Cardiac septum (tissue), 1 donor: ENCODE results near the gene PDE8B. TPM values are rescaled to one million over a fixed set of nuclear protein-coding genes. Genes with fewer than 3 reads are reported as not detected.

Source experiments
- DNase-seq: peaks from one replicate; pipeline ENCODE4 v3.0.0-alpha.2; 2020; ENCODE audit warnings: low spot score
- intact Hi-C: fragments of 100-400 bp; cut with DNase I; formaldehyde crosslinking; loops from one replicate; pipeline ENCODE4 v1.14.0; 2022
- total RNA-seq: library from RNA; stranded (reverse); fragmentation: NEBNext Ultra II Directional; extraction: Animal tissue kit (Norgen Biotek cat#: 25700); gene quantifications from one replicate; pipeline ENCODE4 v1.2.1, GENCODE V29; 2021
- donor health status: DM: no; HTN: no; CAD: no.

The PDE8B gene
- total RNA-seq, 1 donor from 2014 or later = 5.7 TPM

GRCh38 chr5:77308154-77308960, 97.9 kb downstream of the PDE8B start:
- intact Hi-C loops = no loop called here
- DNase-seq = no peak

DNA sequence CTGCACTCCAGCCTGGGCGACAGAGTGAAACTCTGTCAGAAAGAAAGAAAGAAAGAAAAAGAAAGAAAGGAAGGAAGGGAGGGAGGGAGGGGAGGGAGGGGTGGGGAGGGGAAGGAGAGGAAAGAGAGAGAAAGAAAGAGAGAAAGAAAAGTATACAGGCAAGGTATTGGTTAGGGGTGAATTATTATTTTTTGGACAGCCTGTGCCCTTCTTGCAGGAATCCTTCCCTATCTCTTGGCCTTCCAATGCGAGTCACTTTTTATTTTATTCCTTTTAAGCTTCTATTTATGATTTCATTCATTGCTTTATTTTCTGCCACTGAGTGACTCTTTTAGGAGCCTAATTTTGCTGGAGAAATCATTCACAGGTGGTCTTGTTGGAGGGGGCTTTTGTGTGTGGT, 98.7 kb downstream of the PDE8B start:
- intact Hi-C loops = no loop called here
- no peak for DNase-seq

DNA sequence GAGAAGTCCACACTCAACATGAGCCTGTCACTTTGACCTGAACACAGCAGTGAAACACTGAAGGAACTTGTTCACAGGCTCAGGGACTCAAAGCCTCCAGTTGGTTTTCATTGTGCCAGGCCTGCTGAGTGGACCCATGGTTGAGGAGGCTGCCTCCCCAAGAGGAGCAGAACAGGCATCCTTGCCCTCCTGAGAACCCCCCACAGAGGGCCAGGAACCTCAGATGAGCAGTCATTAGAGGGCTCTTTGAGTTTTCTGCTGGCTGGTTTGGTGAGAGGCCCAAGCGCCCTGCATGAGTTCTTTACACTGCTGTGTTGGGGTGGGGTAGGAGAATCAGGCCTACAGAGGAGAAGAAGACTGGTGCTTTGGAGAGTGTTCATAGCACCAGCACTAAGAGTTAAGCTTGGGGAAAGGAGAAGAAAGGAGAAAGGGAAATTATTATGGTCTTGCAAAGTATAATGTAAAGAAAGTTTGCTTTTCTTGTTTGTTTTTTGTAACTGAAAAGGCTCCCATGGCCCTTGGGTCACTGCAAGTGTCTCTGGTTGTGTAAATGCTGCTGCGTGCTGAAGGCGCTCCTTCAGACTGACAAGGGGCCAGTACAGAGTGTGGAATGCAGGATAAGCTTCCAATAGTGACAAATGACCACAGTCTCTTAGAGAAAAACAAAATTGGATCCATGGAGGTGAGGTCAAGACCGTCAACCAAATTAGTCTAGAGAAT, 100.2 kb downstream of the PDE8B start:
- no peak for DNase-seq
- intact Hi-C loops = no loop called here

GRCh38 chr5:77311214-77311571, 100.7 kb downstream of the PDE8B start:
- no peak for DNase-seq
- intact Hi-C loops = no loop called here

GRCh38 chr5:77312413-77312812, 101.9 kb downstream of the PDE8B start:
- DNase-seq = no peak
- intact Hi-C loops = no loop called here

DNA sequence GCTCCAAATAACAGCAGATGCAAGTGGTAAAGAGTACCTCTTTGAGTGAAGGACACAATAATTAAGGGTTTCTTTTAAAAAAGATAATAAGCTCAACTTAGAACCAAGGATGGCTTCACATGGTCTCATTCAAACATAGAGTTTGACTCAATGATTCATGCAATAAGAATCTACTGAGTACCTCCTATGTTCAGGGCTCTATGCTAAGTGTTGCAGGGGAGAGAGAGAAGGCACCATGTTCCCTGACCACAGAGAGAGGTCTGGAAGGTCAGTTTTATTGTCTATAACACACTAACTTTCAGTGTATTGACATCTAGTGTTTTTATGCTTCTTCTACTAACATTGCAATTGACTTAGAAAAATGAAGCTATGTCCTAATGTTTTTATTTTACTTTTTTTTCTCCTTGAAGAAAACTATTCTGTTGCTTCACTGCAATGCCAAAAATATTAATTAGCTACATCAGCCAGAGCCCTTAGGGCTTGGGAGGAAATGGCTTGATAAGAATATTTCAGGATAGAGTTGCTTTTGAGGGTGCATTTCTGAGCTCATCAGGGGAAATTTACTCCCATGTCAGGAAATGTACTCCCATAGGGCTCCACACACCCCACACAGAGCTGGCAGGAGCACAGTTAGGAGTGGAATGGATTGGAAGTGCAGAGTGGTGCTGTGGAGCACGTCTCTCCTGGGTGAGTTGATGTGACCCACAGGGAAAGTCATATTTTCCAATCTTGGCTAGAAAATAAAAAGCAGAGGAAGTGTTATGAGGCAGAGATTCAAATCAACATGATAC, 106.6 kb downstream of the PDE8B start:
- intact Hi-C loops = no loop called here
- DNase-seq = no peak

DNA sequence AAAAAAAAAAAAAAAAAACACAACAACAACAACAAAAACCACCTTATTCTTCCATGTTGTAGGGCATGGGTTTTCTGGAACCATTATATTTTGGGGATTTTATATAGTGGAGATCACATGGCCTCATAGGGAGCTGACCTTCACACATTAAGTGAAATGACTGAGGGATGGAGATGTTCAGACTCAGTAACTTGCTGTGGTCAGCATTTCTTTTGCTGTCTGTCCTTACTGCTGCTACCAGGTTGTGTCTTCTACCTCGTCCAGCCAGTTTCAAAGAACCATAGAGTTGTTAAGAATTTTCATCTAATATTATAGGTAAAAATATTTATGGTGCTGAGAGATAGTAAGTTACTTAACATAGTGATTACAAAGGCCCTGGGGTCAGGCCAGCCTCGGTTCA, 107.6 kb downstream of the PDE8B start:
- intact Hi-C loops = no loop called here
- no peak for DNase-seq

DNA sequence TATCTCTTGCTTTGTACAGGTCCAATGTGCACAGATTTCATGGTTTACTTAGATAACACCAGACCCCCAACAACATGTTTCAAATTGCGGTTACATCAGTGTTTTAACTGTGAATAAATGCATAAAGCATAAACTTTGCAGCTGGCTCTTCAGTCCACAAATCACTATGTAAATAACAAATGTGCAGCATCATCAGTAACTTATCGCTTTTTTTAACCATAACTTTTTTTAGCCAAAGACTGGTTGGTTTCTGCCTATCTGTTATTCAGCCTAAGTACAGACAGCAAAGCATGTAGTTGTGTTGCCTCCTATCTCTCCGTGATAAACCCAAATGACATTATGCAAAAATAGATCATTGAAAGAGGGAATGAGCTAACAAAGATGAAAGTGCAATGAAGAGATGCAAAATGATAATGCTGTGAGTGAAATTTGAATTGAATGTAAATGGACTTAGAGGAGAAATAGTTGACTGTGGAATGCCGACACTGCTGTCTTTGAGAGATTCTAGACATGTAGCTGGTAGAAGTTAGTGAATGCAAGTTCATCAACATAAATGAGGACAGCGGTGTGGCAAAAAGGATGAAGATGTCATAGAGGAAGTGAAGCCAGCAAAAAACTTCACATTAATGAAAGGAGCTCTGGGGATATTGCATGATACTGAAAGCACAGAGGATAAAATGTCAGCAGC, 108.8 kb downstream of the PDE8B start:
- no peak for DNase-seq
- intact Hi-C loops = no loop called here

DNA sequence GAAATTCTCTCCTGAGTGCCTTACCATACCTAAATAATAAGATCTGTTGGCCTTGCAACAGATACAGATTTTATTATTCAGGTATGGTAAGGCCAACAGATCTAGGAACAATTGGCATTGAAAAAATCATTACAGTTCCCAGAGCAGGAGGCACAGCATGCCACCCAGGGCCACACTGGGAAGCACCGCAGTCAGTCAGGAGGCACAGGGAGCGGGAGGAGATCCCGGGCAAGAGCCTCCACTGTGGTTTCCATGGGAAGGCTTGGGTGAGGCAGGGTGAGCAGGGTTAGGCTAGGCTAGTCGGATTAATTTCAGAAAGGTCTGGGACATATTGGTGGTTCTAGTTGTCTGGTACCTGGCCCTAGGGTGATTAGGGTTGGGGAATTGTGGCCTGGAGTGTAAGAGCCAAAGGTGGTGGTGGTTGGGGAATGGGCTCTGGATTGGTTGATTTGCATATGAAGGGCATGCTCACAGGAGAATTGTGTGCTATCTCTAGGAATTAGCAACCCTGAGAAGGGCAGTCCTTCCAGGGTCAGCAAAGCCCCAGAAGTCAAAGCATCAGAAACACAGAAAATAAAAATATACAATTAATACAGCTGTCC, 111.4 kb downstream of the PDE8B start:
- no peak for DNase-seq
- intact Hi-C loops = no loop called here

DNA sequence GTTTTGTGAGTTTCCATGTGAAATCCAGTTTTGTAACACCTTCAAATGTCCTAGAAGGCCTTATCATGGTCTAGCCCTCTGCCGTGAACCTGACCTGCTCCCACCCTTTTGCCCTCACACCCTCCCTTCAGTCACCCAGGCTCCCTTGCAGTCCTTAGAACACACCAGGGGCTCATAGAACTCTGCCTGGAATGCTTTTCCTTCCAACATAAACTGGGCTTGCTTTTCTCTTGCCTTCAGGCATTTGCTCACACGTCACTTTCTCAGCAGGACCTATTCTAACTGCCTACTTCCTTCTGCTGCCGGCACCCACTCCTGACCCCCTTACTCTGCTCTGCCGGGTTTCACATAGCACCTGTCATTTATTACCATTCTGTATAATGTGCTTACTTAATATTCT, 111.9 kb downstream of the PDE8B start:
- no peak for DNase-seq
- intact Hi-C loops = no loop called here

GRCh38 chr5:77325921-77326541, 115.6 kb downstream of the PDE8B start:
- intact Hi-C loops = no loop called here
- no peak for DNase-seq

DNA sequence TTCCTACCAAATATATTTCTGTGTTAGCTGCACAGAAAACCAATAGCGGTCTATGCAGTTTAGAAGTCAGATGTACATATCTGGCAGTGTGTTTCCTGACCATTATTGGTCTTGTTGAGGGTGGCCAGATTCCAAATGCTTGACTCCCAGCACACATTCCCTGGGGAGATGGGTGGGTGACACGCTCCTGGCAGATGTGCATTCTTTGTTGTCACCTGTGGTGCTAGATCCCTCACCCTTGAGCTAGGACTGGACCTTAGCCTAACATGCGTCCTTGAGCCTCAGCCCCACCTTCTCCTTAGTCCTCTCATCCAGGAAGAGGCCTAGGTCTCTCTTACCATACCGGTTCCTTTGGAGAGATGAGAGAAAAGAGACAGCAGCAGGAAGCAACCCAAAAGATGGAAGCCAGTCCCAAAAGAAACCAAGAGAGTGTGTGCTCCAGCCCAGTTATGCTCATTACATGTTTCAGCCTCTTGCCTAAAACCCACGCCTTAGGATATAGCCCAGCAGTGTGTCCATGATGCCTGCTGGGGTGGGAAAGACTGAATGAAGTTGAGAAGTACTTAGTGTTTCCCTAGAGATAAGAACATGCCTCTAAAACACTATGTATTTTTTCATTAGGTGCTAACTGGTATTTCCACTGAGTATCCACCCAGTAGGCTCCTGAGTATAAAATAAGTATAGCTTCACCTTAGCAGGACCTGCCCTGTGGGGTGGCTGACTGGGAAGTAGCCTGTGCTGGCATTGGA, 116.7 kb downstream of the PDE8B start:
- no peak for DNase-seq
- intact Hi-C loops = no loop called here

- intact Hi-C loops = no loop called here
- DNase-seq = no peak
Measured at GRCh38 chr5:77328930-77329647, 118.6 kb downstream of the PDE8B start.

GRCh38 chr5:77329664-77330430, 119.4 kb downstream of the PDE8B start:
- intact Hi-C loops = no loop called here
- no peak for DNase-seq

DNA sequence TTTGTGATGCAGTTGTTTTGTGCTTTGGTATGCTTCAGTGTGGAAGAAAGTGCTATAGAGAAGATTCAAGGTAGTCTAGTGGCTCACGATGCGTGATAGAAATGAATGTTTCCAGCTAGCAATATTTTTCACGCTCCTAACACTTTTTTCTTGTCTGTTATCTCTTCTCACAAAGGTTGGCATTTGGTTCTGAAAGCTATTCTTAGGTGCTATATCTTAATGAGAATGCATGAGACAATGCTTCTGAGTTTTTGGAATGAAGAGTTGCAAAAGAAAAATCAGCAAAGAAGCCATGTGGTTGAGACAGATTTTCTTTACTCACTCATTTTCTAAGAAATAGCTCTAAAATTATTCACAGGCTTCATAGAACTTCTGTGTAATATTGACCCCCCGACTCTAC, 122.6 kb downstream of the PDE8B start:
- intact Hi-C loops = no loop called here
- DNase-seq = no peak

DNA sequence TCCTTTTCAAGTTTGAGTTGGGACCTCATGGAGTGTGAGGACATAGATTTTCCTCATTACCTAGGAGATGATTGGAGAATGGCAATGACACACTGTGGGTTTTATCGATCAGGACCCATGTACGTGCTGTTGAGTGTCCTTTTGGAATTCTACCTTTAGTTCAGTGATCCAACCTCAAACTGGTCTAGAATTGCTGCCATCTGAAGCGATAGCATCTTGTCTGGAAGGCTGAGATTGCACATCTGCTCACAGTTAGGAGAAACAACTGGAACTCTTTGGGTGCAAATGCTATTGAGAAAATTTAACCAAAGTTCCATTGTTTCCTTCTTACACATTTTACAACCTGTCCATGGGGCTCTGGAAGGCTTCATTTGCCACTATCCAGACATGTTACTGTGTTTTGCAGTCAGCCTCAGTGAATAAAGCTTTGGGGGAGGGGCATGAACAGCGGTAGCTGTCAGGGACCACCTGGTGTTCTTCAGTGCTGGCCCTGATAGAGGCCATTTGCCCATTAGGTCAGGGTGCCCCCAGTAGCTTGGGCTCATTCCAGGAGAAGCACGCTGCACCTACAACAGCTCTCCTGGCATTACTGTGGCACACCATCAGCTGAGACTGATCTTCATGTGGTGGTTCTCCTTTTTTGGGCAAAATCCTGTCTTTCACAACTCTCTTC, 123.1 kb downstream of the PDE8B start:
- DNase-seq = no peak
- intact Hi-C loops = no loop called here

- no peak for DNase-seq
- intact Hi-C loops = no loop called here
Measured at GRCh38 chr5:77337246-77337645, 126.8 kb downstream of the PDE8B start.
